ENCODE data around the gene UNC80. TPM values are rescaled to one million over a fixed set of nuclear protein-coding genes. Genes with fewer than 3 reads are reported as not detected.
"Not testable (repeated sequence)": the region's sequence is repeated elsewhere in the genome, so short reads cannot be mapped to it uniquely, and the experiment has no call there.

The UNC80 gene
- 1 to 10 TPM; 1.1 to 3.3 (median 2.1) TPM for polyA plus RNA-seq (ENCODE audit: insufficient read length in 10 of 10)
- long read RNA-seq, donor 1: 0 reads
- long read RNA-seq, donor 2: 0 reads
- long read RNA-seq, donor 3: 0 reads
- long read RNA-seq, donor 4: 0 reads
- long read RNA-seq, donor 5: 0 reads
- long read RNA-seq, donor 6: 0 reads
- long read RNA-seq, donor 7: 0 reads
- long read RNA-seq, donor 8: 0 reads
- long read RNA-seq, donor 9: 0 reads

GRCh38 chr2:209771474-209772289 lies at the start of gene UNC80:
Gene UNC80 (plus strand): TSS chr2:209771832. CDS start chr2:209772073, 241 bp downstream.
- peak; percentile 66 to 90 (median 83) for DNase-seq

- DNase-seq: no peak
Observed at GRCh38 chr2:209726311-209726710, 45.3 kb upstream of the UNC80 start.

- DNase-seq: no peak
Observed at GRCh38 chr2:209727077-209727476, 44.6 kb upstream of the UNC80 start.

- no peak for DNase-seq
Observed at GRCh38 chr2:209734805-209735204, 36.8 kb upstream of the UNC80 start.

- no peak for DNase-seq
Observed at GRCh38 chr2:209741953-209742352, 29.7 kb upstream of the UNC80 start.

GRCh38 chr2:209753020-209753419 lies 18.6 kb upstream of the UNC80 start:
- DNase-seq: no peak

GRCh38 chr2:209757163-209757562 lies 14.5 kb upstream of the UNC80 start:
- DNase-seq: no peak

- no peak for DNase-seq
Observed at GRCh38 chr2:209761566-209761965, 10.1 kb upstream of the UNC80 start.

GRCh38 chr2:209762563-209762962 lies 9.1 kb upstream of the UNC80 start:
- no peak for DNase-seq

GRCh38 chr2:209763106-209763505 lies 8.5 kb upstream of the UNC80 start:
- no peak for DNase-seq

- DNase-seq: no peak
Observed at GRCh38 chr2:209766613-209767012, 5.0 kb upstream of the UNC80 start.

GRCh38 chr2:209767316-209767715 lies 4.3 kb upstream of the UNC80 start:
- DNase-seq: no peak

GRCh38 chr2:209768557-209768956 lies 3.1 kb upstream of the UNC80 start:
- DNase-seq: no peak

GRCh38 chr2:209772290-209772685 lies 656 bp downstream of the UNC80 start:
- no peak for DNase-seq

GRCh38 chr2:209773377-209773776 lies 1.7 kb downstream of the UNC80 start:
- DNase-seq: no peak

GRCh38 chr2:209787416-209787815 lies 15.8 kb downstream of the UNC80 start:
- DNase-seq: no peak

- no peak for DNase-seq
Observed at GRCh38 chr2:209788925-209789324, 17.3 kb downstream of the UNC80 start.

GRCh38 chr2:209790066-209790728 lies 18.6 kb downstream of the UNC80 start:
- no peak for DNase-seq

GRCh38 chr2:209791151-209791550 lies 19.5 kb downstream of the UNC80 start:
- no peak for DNase-seq

GRCh38 chr2:209795425-209795824 lies 23.8 kb downstream of the UNC80 start:
- not testable (repeated sequence) for DNase-seq

GRCh38 chr2:209805351-209805750 lies 33.7 kb downstream of the UNC80 start:
- DNase-seq: no peak

- no peak for DNase-seq
Observed at GRCh38 chr2:209806318-209806717, 34.7 kb downstream of the UNC80 start.

- no peak for DNase-seq
Observed at GRCh38 chr2:209808521-209808920, 36.9 kb downstream of the UNC80 start.
